Adrenal gland (tissue), 5 donors: ENCODE measurements around the gene RPGRIP1.
"Not testable (repeated sequence)": the region's sequence is repeated elsewhere in the genome, so short reads cannot be mapped to it uniquely, and the experiment has no call there.

Experiments used
- CTCF ChIP-seq, 6 experiments: fragments of 450-650 bp in 4 of 6; fragments of 200-600 bp in 2 of 6; sonication (generic) in 1 of 6; IDR thresholded peaks; 1 replicate in 5 of 6; 2 replicates in 1 of 6; pipeline versions ENCODE4 v1.5.1 to v1.8.0; 2016 to 2021; ENCODE audit warnings: antibody characterized with exemption in 6 of 6, mild to moderate bottlenecking in 2 of 6, moderate library complexity in 1 of 6
- POLR2A ChIP-seq, 2 donors: fragments of 450-650 bp; IDR thresholded peaks; one replicate each; pipeline ENCODE4 v1.6.1; 2017; ENCODE audit warnings: antibody characterized with exemption in 2 of 2, mild to moderate bottlenecking in 2 of 2, moderate library complexity in 1 of 2
- donor health status: DM: no; HTN: no; CAD: no.

DNA sequence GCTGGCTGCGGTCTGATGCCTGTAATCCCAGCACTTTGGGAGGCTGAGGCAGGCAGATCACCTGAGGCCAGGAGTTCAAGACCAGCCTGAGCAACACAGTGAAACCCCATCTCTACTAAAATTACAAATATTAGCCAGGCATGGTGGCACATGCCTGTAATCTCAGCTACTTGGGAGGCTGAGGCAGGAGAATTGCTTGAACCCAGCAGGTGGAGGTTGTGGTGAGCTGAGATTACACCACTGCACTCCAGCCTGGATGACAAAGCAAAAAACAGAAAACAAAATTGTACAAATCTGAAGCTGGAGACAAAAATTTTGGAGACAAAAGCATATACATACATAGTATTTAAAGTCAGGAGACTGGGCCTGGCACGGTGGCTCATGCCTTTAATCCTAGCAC, 6.6 kb downstream of the RPGRIP1 start:
- TF ChIP-seq POLR2A, CTCF (IDR thresholded peaks at IDR 0.05): not testable (repeated sequence)
